ENCODE measurements around the gene MFN2. TPM values are rescaled to one million over a fixed set of nuclear protein-coding genes. Genes with fewer than 3 reads are reported as not detected.

The MFN2 gene
- total RNA-seq, 1 experiment from 2014 or later, result 73.9 TPM

GRCh38 chr1:11946647-11947046 is 33.6 kb upstream of the MFN2 start:
- Histone ChIP-seq H3K4me3 (ENCODE audit: low read depth, low read length) (no peak overlapping the region), H3K4me1 (no peaks in the 10 kb centered on the region), H3K9me3 (no peaks in the 10 kb centered on the region), H3K27me3 (replicated peaks; ENCODE audit: control insufficient read depth, insufficient read depth, low read length) (no peaks in the 10 kb centered on the region), H3K36me3 (ENCODE audit: control insufficient read depth, insufficient read depth, low read length) (peaks cover 3% of the 10 kb centered on the region; the same call in 1 of the 2 replicates)
- H3K4me3 Mint-ChIP-seq (ENCODE audit: unreplicated experiment), result no peak overlapping the region
- no peak overlapping the region for H3K27ac Mint-ChIP-seq (ENCODE audit: unreplicated experiment)
- peaks cover 28% of the 10 kb centered on the region for H3K36me3 Mint-ChIP-seq (ENCODE audit: insufficient read depth, unreplicated experiment)
- H3K27me3 Mint-ChIP-seq (ENCODE audit: insufficient read depth, unreplicated experiment), result no peaks in the 10 kb centered on the region
- no TSS peak for BruUV-seq (replicated peaks)
- no peak for DNase-seq
- no peaks in the 10 kb centered on the region for H3K9me3 Mint-ChIP-seq (ENCODE audit: unreplicated experiment)
- intact Hi-C loops (cut with micrococcal nuclease; ENCODE audit: unreplicated experiment), result no loop called here
- CTCF ChIA-PET, result no interaction called here
- no peaks in the 10 kb centered on the region for H3K4me1 Mint-ChIP-seq (ENCODE audit: low read depth, unreplicated experiment)
- TF ChIP-seq CTCF (IDR thresholded peaks at IDR 0.05; ENCODE audit: insufficient read depth in 1 of 2, low read depth in 1 of 2, low read length in 1 of 2, severe bottlenecking in 1 of 2, unreplicated experiment in 1 of 2), result no peak
- POLR2A ChIA-PET, result no interaction called here

GRCh38 chr1:11948822-11949458 is 31.3 kb upstream of the MFN2 start:
- Histone ChIP-seq H3K36me3 (ENCODE audit: control insufficient read depth, insufficient read depth, low read length) (peaks cover 3% of the 10 kb centered on the region; the same call in 1 of the 2 replicates), H3K27me3 (replicated peaks; ENCODE audit: control insufficient read depth, insufficient read depth, low read length) (no peaks in the 10 kb centered on the region), H3K9me3 (no peaks in the 10 kb centered on the region), H3K4me1 (no peaks in the 10 kb centered on the region), H3K4me3 (ENCODE audit: low read depth, low read length) (no peak overlapping the region)
- Mint-ChIP-seq H3K4me1 (ENCODE audit: low read depth, unreplicated experiment) (no peaks in the 10 kb centered on the region), H3K4me3 (ENCODE audit: unreplicated experiment) (no peak overlapping the region), H3K27ac (ENCODE audit: unreplicated experiment) (no peak overlapping the region), H3K9me3 (ENCODE audit: unreplicated experiment) (no peaks in the 10 kb centered on the region), H3K36me3 (ENCODE audit: insufficient read depth, unreplicated experiment) (peaks cover 36% of the 10 kb centered on the region), H3K27me3 (ENCODE audit: insufficient read depth, unreplicated experiment) (no peaks in the 10 kb centered on the region)
- no peak for DNase-seq
- no peak for TF ChIP-seq CTCF (IDR thresholded peaks at IDR 0.05; ENCODE audit: insufficient read depth in 1 of 2, low read depth in 1 of 2, low read length in 1 of 2, severe bottlenecking in 1 of 2, unreplicated experiment in 1 of 2)
- ChIA-PET CTCF (no interaction called here), POLR2A (interaction anchor here (0.6 kb wide), 1 partner anchor 99 kb away, joined by 4 read pairs; no protein-coding TSS in a partner anchor)
- intact Hi-C loops (cut with micrococcal nuclease; ENCODE audit: unreplicated experiment), result no loop called here
- BruUV-seq (replicated peaks), result no TSS peak

GRCh38 chr1:11951901-11952300 is 28.3 kb upstream of the MFN2 start:
- POLR2A ChIA-PET, result no interaction called here
- no peaks in the 10 kb centered on the region for H3K27me3 ChIP-seq (replicated peaks; ENCODE audit: control insufficient read depth, insufficient read depth, low read length)
- no peaks in the 10 kb centered on the region for H3K4me1 ChIP-seq
- no peaks in the 10 kb centered on the region for H3K4me1 Mint-ChIP-seq (ENCODE audit: low read depth, unreplicated experiment)
- TF ChIP-seq CTCF (IDR thresholded peaks at IDR 0.05; ENCODE audit: insufficient read depth in 1 of 2, low read depth in 1 of 2, low read length in 1 of 2, severe bottlenecking in 1 of 2, unreplicated experiment in 1 of 2), result no peak
- H3K4me3 ChIP-seq (ENCODE audit: low read depth, low read length), result no peak overlapping the region
- BruUV-seq (replicated peaks), result no TSS peak
- peaks cover 2% of the 10 kb centered on the region for H3K36me3 ChIP-seq (ENCODE audit: control insufficient read depth, insufficient read depth, low read length)
- H3K4me3 Mint-ChIP-seq (ENCODE audit: unreplicated experiment), result no peak overlapping the region
- H3K9me3 ChIP-seq, result no peaks in the 10 kb centered on the region
- no peaks in the 10 kb centered on the region for H3K9me3 Mint-ChIP-seq (ENCODE audit: unreplicated experiment)
- peaks cover 28% of the 10 kb centered on the region for H3K36me3 Mint-ChIP-seq (ENCODE audit: insufficient read depth, unreplicated experiment)
- CTCF ChIA-PET, result no interaction called here
- H3K27ac Mint-ChIP-seq (ENCODE audit: unreplicated experiment), result no peak overlapping the region
- intact Hi-C loops (cut with micrococcal nuclease; ENCODE audit: unreplicated experiment), result no loop called here
- no peak for DNase-seq
- H3K27me3 Mint-ChIP-seq (ENCODE audit: insufficient read depth, unreplicated experiment), result no peaks in the 10 kb centered on the region

Measured in Caco-2 (cell line).